SK-N-SH (cell line): ENCODE data around the gene IQCF2. TPM values are rescaled to one million over a fixed set of nuclear protein-coding genes. Genes with fewer than 3 reads are reported as not detected.

Experiments
- CTCF ChIA-PET: fragments of 300-600, 350-600 bp; formaldehyde crosslinking; extraction: SDS; loops from one replicate; lab custom pipeline; 2021; lab: Yijun Ruan, JAX
- POLR2A ChIA-PET: fragments of 350-600 bp; sonication (Branson Sonifier 250); formaldehyde crosslinking; extraction: SDS; loops from one replicate; lab custom pipeline; 2020; ENCODE audit warnings: antibody characterized with exemption, inconsistent platforms; lab: Yijun Ruan, JAX
- DNase-seq: peaks from one replicate; pipeline ENCODE4 v3.0.0; 2012
- H2AFZ ChIP-seq: fragments of 200-600 bp; sonication (generic); 2 replicates; pipeline ENCODE4 v1.8.1; 2016; ENCODE audit warnings: antibody characterized with exemption, mild to moderate bottlenecking, low read depth
- H3F3A ChIP-seq: fragments of 200-600 bp; sonication (generic); replicated peaks from 2 replicates; pipeline ENCODE3; 2016; ENCODE audit warnings: antibody characterized with exemption, mild to moderate bottlenecking; ENCODE audit not compliant: insufficient read depth
- H3K27ac ChIP-seq, 2 experiments: fragments of 200-500 bp in 1 of 2; fragments of 200-600 bp in 1 of 2; sonication (Bioruptor generic) in 1 of 2; sonication (generic), shearing (Covaris generic) in 1 of 2; 2 replicates each; pipeline versions ENCODE4 v1.5.1 to v1.6.1; 2014 to 2016; ENCODE audit warnings: low read depth in 2 of 2, inconsistent platforms in 1 of 2, low read length in 1 of 2, mild to moderate bottlenecking in 1 of 2, mixed read lengths in 1 of 2
- H3K27me3 ChIP-seq: fragments of 200-600 bp; sonication (generic), shearing (Covaris generic); 2 replicates; pipeline ENCODE4 v1.6.1; 2016; ENCODE audit warnings: mixed run types; ENCODE audit not compliant: insufficient read depth
- H3K36me3 ChIP-seq, 2 experiments: fragments of 200-500 bp in 1 of 2; fragments of 200-600 bp in 1 of 2; sonication (Bioruptor generic) in 1 of 2; sonication (generic) in 1 of 2; replicated peaks in 1 of 2; 2 replicates each; pipeline versions ENCODE3 to v1.5.1; 2014 to 2016; ENCODE audit warnings: low read length in 1 of 2, mild to moderate bottlenecking in 1 of 2; ENCODE audit not compliant: insufficient read depth in 2 of 2, control insufficient read depth in 1 of 2
- H3K4me1 ChIP-seq, 2 experiments: fragments of 200-500 bp in 1 of 2; fragments of 200-600 bp in 1 of 2; sonication (Bioruptor generic) in 1 of 2; sonication (generic), shearing (Covaris generic) in 1 of 2; 2 replicates each; pipeline versions ENCODE4 v1.5.1 to v1.6.1; 2014 to 2016; ENCODE audit warnings: low read depth in 1 of 2, low read length in 1 of 2, mixed run types in 1 of 2; ENCODE audit not compliant: insufficient read depth in 2 of 2, control insufficient read depth in 1 of 2
- H3K4me2 ChIP-seq: fragments of 200-600 bp; sonication (generic), shearing (Covaris generic); 2 replicates; pipeline ENCODE4 v1.6.1; 2017; ENCODE audit warnings: mixed run types
- H3K4me3 ChIP-seq, 2 experiments: fragments of 200-500 bp in 1 of 2; fragments of 200-600 bp in 1 of 2; sonication (Bioruptor generic) in 1 of 2; sonication (generic), shearing (Covaris generic) in 1 of 2; 2 replicates each; pipeline versions ENCODE4 v1.5.1 to v1.8.1; 2014 to 2016; ENCODE audit warnings: low read depth in 2 of 2, inconsistent platforms in 1 of 2, low read length in 1 of 2, mild to moderate bottlenecking in 1 of 2, mixed read lengths in 1 of 2, moderate library complexity in 1 of 2
- H3K79me2 ChIP-seq: fragments of 200-600 bp; sonication (generic); 2 replicates; pipeline ENCODE4 v1.8.1; 2017; ENCODE audit warnings: mild to moderate bottlenecking; ENCODE audit not compliant: insufficient read depth
- H3K9ac ChIP-seq: fragments of 200-600 bp; sonication (generic); 2 replicates; pipeline ENCODE4 v1.6.1; 2017; ENCODE audit warnings: mixed run types
- H3K9me2 ChIP-seq: fragments of 200-600 bp; sonication (generic); 2 replicates; pipeline ENCODE4 v1.6.1; 2017; ENCODE audit warnings: mixed run types
- H3K9me3 ChIP-seq: fragments of 200-600 bp; sonication (generic); 2 replicates; pipeline ENCODE4 v1.6.1; 2017; ENCODE audit warnings: mixed run types, mild to moderate bottlenecking, moderate library complexity
- H4K20me1 ChIP-seq: fragments of 200-600 bp; sonication (generic); 2 replicates; pipeline ENCODE4 v1.6.1; 2017; ENCODE audit warnings: mild to moderate bottlenecking, mixed run types; ENCODE audit not compliant: insufficient read depth
- CHD2 ChIP-seq: fragments of 150-350 bp; IDR thresholded peaks from 2 replicates; pipeline ENCODE4 v1.6.1; 2018; ENCODE audit warnings: low read length; ENCODE audit not compliant: partially characterized antibody
- ELF1 ChIP-seq: IDR thresholded peaks from 2 replicates; pipeline ENCODE4 v1.4.0; 2012
- EP300 ChIP-seq, 2 experiments: IDR thresholded peaks; 2 replicates each; pipeline versions ENCODE4 v1.4.0 to v1.6.1; 2012; ENCODE audit warnings: borderline replicate concordance in 1 of 2, low read depth in 1 of 2, low read length in 1 of 2
- EZH2phosphoT487 ChIP-seq: fragments of 200-600 bp; sonication (generic); IDR thresholded peaks from 2 replicates; pipeline ENCODE4 v1.6.1; 2017; ENCODE audit warnings: low read depth, mixed run types, mild to moderate bottlenecking, antibody characterized with exemption, moderate library complexity, borderline replicate concordance
- FOXJ3 ChIP-seq: sonication (generic); formaldehyde crosslinking; IDR thresholded peaks from 2 replicates; pipeline ENCODE4 v1.5.1; 2020; ENCODE audit warnings: mild to moderate bottlenecking, missing genetic modification reagents
- FOXM1 ChIP-seq: IDR thresholded peaks from 2 replicates; pipeline ENCODE4 v1.4.0; 2012; ENCODE audit warnings: low read depth, mild to moderate bottlenecking
- GABPA ChIP-seq: IDR thresholded peaks from 2 replicates; pipeline ENCODE4 v1.4.0; 2012; ENCODE audit warnings: low read depth, mild to moderate bottlenecking
- JUND ChIP-seq: IDR thresholded peaks from 2 replicates; pipeline ENCODE4 v1.4.0; 2012
- MAX ChIP-seq: IDR thresholded peaks from 2 replicates; pipeline ENCODE4 v1.4.0; 2012; ENCODE audit warnings: low read depth
- MEF2A ChIP-seq: IDR thresholded peaks from 2 replicates; pipeline ENCODE4 v1.4.0; 2012; ENCODE audit warnings: low read depth, borderline replicate concordance
- MXI1 ChIP-seq: IDR thresholded peaks from 2 replicates; pipeline ENCODE4 v1.6.1; 2012; ENCODE audit warnings: mild to moderate bottlenecking, low read depth, low read length, improper control_type of control experiment
- NFIC ChIP-seq: IDR thresholded peaks from 2 replicates; pipeline ENCODE4 v1.4.0; 2012; ENCODE audit warnings: borderline replicate concordance
- NRF1 ChIP-seq: IDR thresholded peaks from 2 replicates; pipeline ENCODE4 v1.6.1; 2012; ENCODE audit warnings: low read depth, mild to moderate bottlenecking, low read length
- PBX3 ChIP-seq: IDR thresholded peaks from 2 replicates; pipeline ENCODE4; 2012
- RAD21 ChIP-seq: IDR thresholded peaks from 2 replicates; pipeline ENCODE4 v1.6.1; 2012; ENCODE audit warnings: mild to moderate bottlenecking, low read length
- RCOR1 ChIP-seq: fragments of 150-350 bp; IDR thresholded peaks from 2 replicates; pipeline ENCODE4 v1.6.1; 2017; ENCODE audit warnings: antibody characterized with exemption, low read length
- RFX5 ChIP-seq: IDR thresholded peaks from 2 replicates; pipeline ENCODE4 v1.6.1; 2012; ENCODE audit warnings: mild to moderate bottlenecking, improper control_type of control experiment, low read length
- RXRA ChIP-seq: IDR thresholded peaks from 2 replicates; pipeline ENCODE4 v1.4.0; 2012; ENCODE audit warnings: low read depth, mild to moderate bottlenecking, borderline replicate concordance
- SIN3A ChIP-seq: IDR thresholded peaks from 2 replicates; pipeline ENCODE4 v1.6.1; 2012; ENCODE audit warnings: low read depth, mild to moderate bottlenecking, low read length, moderate library complexity, borderline replicate concordance
- SMC3 ChIP-seq: IDR thresholded peaks from 2 replicates; pipeline ENCODE4 v1.6.1; 2012; ENCODE audit warnings: low read depth, low read length, improper control_type of control experiment
- TAF1 ChIP-seq: IDR thresholded peaks from 2 replicates; pipeline ENCODE4 v1.6.1; 2012; ENCODE audit warnings: low read depth, mild to moderate bottlenecking, low read length, moderate library complexity, borderline replicate concordance
- TEAD4 ChIP-seq: IDR thresholded peaks from 2 replicates; pipeline ENCODE4 v1.4.0; 2012; ENCODE audit warnings: mild to moderate bottlenecking, borderline replicate concordance; ENCODE audit not compliant: insufficient read depth
- USF1 ChIP-seq: IDR thresholded peaks from 2 replicates; pipeline ENCODE4 v1.4.0; 2012; ENCODE audit warnings: low read depth, borderline replicate concordance
- USF2 ChIP-seq: fragments of 150-350 bp; IDR thresholded peaks from 2 replicates; pipeline ENCODE4 v1.6.1; 2017; ENCODE audit warnings: antibody characterized with exemption, low read length, low read depth, borderline replicate concordance
- YY1 ChIP-seq: IDR thresholded peaks from 2 replicates; pipeline ENCODE4 v1.4.0; 2012; ENCODE audit warnings: low read depth, mild to moderate bottlenecking
- ZBTB33 ChIP-seq: IDR thresholded peaks from 2 replicates; pipeline ENCODE4 v1.4.0; 2012; ENCODE audit warnings: low read depth, borderline replicate concordance
- WGBS: methylation state at CpG from one replicate; pipeline ENCODE4 v1.1.6; 2017; ENCODE audit warnings: low lambda C conversion rate; 5-methylcytosine and 5-hydroxymethylcytosine counted together
- polyA plus RNA-seq, 3 experiments: library from polyadenylated mRNA; depleted of rRNA; stranded (reverse); fragments of >200 nt; gene quantifications; 2 replicates each; pipeline ENCODE4 v1.2.3, GENCODE V29; 2012

The IQCF2 gene
- polyA plus RNA-seq, 1 of the 3 experiments (the other 2 are of a cell fraction): not detected

- Histone ChIP-seq H2AFZ (no peak overlapping the region), H3K9me2 (no peaks in the 10 kb centered on the region), H3K79me2 (no peaks in the 10 kb centered on the region), H3K4me2 (no peak overlapping the region), H4K20me1 (no peaks in the 10 kb centered on the region), H3K4me3 (no peak overlapping the region), H3K4me1 (no peaks in the 10 kb centered on the region), H3K27me3 (0 out of 2 replicates have a peak, but pooled peaks cover 6% of the 10 kb centered on the region), H3K9ac (no peak overlapping the region), H3K27ac (no peak overlapping the region), H3K9me3 (no peaks in the 10 kb centered on the region), H3F3A (no peaks in the 10 kb centered on the region), H3K36me3 (no peaks in the 10 kb centered on the region)
- ChIA-PET POLR2A (no interaction called here), CTCF (no interaction called here)
- no peak for DNase-seq
- TF ChIP-seq GABPA (no peak), EP300 (IDR thresholded peaks at IDR 0.05; ENCODE audit: borderline replicate concordance in 1 of 2, low read depth in 1 of 2, low read length in 1 of 2) (no peak), ELF1 (no peak), RAD21 (no peak), RFX5 (no peak), TAF1 (no peak), USF2 (no peak), EZH2phosphoT487 (no peak), MAX (no peak), SIN3A (no peak), SMC3 (no peak), JUND (no peak), CHD2 (no peak), NRF1 (no peak), YY1 (no peak), FOXM1 (no peak), FOXJ3 (CRISPR knock-in tag) (no peak), RXRA (no peak), MXI1 (no peak), NFIC (no peak)
- 50% methylated on average over 1 of the region's 4 CpGs for WGBS
Measured at GRCh38 chr3:51894391-51894790, 33.0 kb downstream of the IQCF2 start.

GRCh38 chr3:51894939-51895338, 33.5 kb downstream of the IQCF2 start:
- no peak overlapping the region for H2AFZ ChIP-seq
- H4K20me1 ChIP-seq: no peaks in the 10 kb centered on the region
- H3K9ac ChIP-seq: no peak overlapping the region
- WGBS: 66% methylated on average over 16 of the region's 16 CpGs
- POLR2A ChIA-PET: no interaction called here
- no peaks in the 10 kb centered on the region for H3F3A ChIP-seq
- 0 out of 2 replicates have a peak, but pooled peaks cover 6% of the 10 kb centered on the region for H3K27me3 ChIP-seq
- no peaks in the 10 kb centered on the region for H3K36me3 ChIP-seq
- H3K9me2 ChIP-seq: no peaks in the 10 kb centered on the region
- CTCF ChIA-PET: no interaction called here
- no peak overlapping the region for H3K4me3 ChIP-seq
- H3K79me2 ChIP-seq: no peaks in the 10 kb centered on the region
- H3K4me1 ChIP-seq: no peaks in the 10 kb centered on the region
- DNase-seq: no peak
- no peak overlapping the region for H3K27ac ChIP-seq
- H3K9me3 ChIP-seq: no peaks in the 10 kb centered on the region
- H3K4me2 ChIP-seq: no peak overlapping the region
- no peak for TF ChIP-seq PBX3
- no peak for TF ChIP-seq MXI1
- TF ChIP-seq TEAD4: no peak
- no peak for TF ChIP-seq USF1
- TF ChIP-seq RFX5: no peak
- no peak for TF ChIP-seq NRF1
- TF ChIP-seq RCOR1: no peak
- TF ChIP-seq ZBTB33: no peak
- no peak for TF ChIP-seq USF2
- TF ChIP-seq FOXJ3 (CRISPR knock-in tag): no peak
- no peak for TF ChIP-seq MEF2A
